Cardiac fibroblast (primary cell): ENCODE data around the gene ZNF774.

Experiments
- DNase-seq, 2 donors: peaks; one replicate each; pipeline versions ENCODE4 v3.0.0 to v3.0.0-alpha.2; 2010; ENCODE audit warnings: low read depth in 2 of 2
- H3K4me3 ChIP-seq, 2 donors: replicated peaks in 1 of 2; 1 replicate in 1 of 2; 2 replicates in 1 of 2; pipeline ENCODE4 v1.5.1; 2011; ENCODE audit warnings: low read depth in 2 of 2, low read length in 2 of 2, mild to moderate bottlenecking in 2 of 2, moderate library complexity in 1 of 2
- CTCF ChIP-seq: IDR thresholded peaks from one replicate; pipeline ENCODE4 v1.5.1; 2011; ENCODE audit warnings: low read depth, mild to moderate bottlenecking, low read length, inconsistent platforms

The ZNF774 gene

GRCh38 chr15:90354986-90355385 is 2.9 kb downstream of the ZNF774 start:
- DNase-seq, result no peak
- no peak for TF ChIP-seq CTCF
- H3K4me3 ChIP-seq, result no peak overlapping the region

GRCh38 chr15:90358124-90359033 is 6.3 kb downstream of the ZNF774 start:
- no peak for TF ChIP-seq CTCF
- no peak overlapping the region for H3K4me3 ChIP-seq
- peak; percentile 56 to 81 for DNase-seq

- no peak for TF ChIP-seq CTCF
- no peak for DNase-seq
- no peak overlapping the region for H3K4me3 ChIP-seq
Measured at GRCh38 chr15:90360746-90361145, 8.7 kb downstream of the ZNF774 start.

GRCh38 chr15:90362936-90363212 is 10.8 kb downstream of the ZNF774 start:
- DNase-seq, result peak; percentile 93 to 94
- TF ChIP-seq CTCF, result no peak
- no peak overlapping the region for H3K4me3 ChIP-seq

- no peak for TF ChIP-seq CTCF
- peak; percentile 70 to 83 for DNase-seq
- no peak overlapping the region for H3K4me3 ChIP-seq
Measured at GRCh38 chr15:90364251-90364650, 12.2 kb downstream of the ZNF774 start.

- no peak for DNase-seq
- no peak for TF ChIP-seq CTCF
- no peak overlapping the region for H3K4me3 ChIP-seq
Measured at GRCh38 chr15:90365414-90366055, 13.5 kb downstream of the ZNF774 start.
